ENCODE data around the gene MSANTD2.

The MSANTD2 gene

GRCh38 chr11:124738713-124739478, 61.3 kb downstream of the MSANTD2 start:
- POLR2A ChIA-PET = interaction anchor here (0.6 kb wide), 1 partner anchor 111 kb away, joined by 3 read pairs; no protein-coding TSS in a partner anchor
- no peak for DNase-seq (ENCODE audit: extremely low spot score)
- CTCF ChIA-PET = interaction anchor here (1.0 to 17.5 kb wide), 5 partner anchors 12 to 98 kb away, joined by 3 to 183 read pairs (median 4); partner anchors contain the start of gene ESAM
- TF ChIP-seq, protein P1, sequence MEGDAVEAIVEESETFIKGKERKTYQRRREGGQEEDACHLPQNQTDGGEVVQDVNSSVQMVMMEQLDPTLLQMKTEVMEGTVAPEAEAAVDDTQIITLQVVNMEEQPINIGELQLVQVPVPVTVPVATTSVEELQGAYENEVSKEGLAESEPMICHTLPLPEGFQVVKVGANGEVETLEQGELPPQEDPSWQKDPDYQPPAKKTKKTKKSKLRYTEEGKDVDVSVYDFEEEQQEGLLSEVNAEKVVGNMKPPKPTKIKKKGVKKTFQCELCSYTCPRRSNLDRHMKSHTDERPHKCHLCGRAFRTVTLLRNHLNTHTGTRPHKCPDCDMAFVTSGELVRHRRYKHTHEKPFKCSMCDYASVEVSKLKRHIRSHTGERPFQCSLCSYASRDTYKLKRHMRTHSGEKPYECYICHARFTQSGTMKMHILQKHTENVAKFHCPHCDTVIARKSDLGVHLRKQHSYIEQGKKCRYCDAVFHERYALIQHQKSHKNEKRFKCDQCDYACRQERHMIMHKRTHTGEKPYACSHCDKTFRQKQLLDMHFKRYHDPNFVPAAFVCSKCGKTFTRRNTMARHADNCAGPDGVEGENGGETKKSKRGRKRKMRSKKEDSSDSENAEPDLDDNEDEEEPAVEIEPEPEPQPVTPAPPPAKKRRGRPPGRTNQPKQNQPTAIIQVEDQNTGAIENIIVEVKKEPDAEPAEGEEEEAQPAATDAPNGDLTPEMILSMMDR (IDR thresholded peaks at IDR 0.05; ENCODE audit: control extremely low read depth, extremely low read depth, low read depth, missing control alignments) = no peak

DNA sequence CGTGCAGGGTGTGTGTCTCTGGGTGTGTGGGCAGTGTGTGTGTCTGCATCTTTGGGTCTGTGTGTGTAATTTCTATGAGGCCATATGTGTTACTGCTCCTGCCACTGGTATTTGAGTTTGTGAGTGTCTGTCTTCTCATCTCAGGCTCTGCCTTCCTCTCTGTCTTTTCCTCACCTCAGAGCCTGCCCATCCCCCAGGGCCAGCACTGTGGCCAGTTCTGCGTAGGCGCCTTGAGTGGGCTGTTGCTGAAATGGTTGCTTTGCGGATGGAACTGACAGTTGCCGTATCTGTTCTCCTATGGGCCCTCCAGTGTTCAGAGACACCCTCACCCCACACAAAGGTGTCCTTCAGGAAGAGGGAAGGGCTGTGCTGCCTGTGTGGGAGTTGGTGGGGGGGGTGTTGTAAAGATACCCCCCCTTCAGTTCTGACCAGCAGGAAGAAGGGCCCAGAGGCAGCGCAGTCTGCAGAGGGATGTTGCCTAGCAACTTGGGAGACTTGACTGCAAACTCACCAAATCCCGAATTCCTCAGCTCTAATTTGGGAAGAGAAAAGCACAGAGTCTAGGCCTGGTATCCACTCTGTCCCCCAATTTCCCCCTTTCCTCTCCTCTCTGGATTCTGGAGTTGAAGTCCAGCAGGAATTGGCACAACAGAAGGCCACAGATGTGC, 62.4 kb downstream of the MSANTD2 start:
- ChIA-PET POLR2A (no interaction called here), CTCF (interaction anchor here (1.0 to 2.1 kb wide), 2 partner anchors 8 to 41 kb away, joined by 3 to 11 read pairs; no protein-coding TSS in a partner anchor)
- TF ChIP-seq, protein P1 (IDR thresholded peaks at IDR 0.05; ENCODE audit: control extremely low read depth, extremely low read depth, low read depth, missing control alignments) = no peak
- DNase-seq (ENCODE audit: extremely low spot score) = no peak

GRCh38 chr11:124736736-124737135, 63.5 kb downstream of the MSANTD2 start:
- TF ChIP-seq, protein P1 (IDR thresholded peaks at IDR 0.05; ENCODE audit: control extremely low read depth, extremely low read depth, low read depth, missing control alignments) = no peak
- POLR2A ChIA-PET = interaction anchor here (0.6 kb wide), 1 partner anchor 115 kb away, joined by 3 read pairs; no protein-coding TSS in a partner anchor
- no peak for DNase-seq (ENCODE audit: extremely low spot score)
- CTCF ChIA-PET = interaction anchor here (1.0 to 3.5 kb wide), 3 partner anchors 9 to 42 kb away, joined by 3 to 12 read pairs (median 11); no protein-coding TSS in a partner anchor

DNA sequence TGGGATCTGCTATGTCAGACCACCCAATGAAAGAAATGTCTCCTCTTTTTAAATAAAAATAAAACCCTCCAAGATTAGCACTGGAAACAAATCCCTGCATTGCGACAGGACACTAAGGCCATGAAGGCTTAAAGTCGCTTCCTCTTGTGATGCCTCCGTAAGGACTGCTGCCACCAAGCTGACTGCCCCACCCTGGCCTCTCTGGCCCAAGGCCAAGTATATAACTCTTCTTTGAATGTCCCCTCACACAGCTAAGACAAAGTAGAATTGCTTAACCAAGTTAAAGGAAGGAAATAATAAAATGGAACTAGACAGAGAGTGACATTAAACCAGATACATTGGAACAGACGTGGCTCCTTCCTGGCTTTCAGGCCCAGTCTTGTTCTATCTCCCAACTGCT, 68.0 kb downstream of the MSANTD2 start:
- TF ChIP-seq, protein P1 (IDR thresholded peaks at IDR 0.05; ENCODE audit: control extremely low read depth, extremely low read depth, low read depth, missing control alignments) = no peak
- no peak for DNase-seq (ENCODE audit: extremely low spot score)
- ChIA-PET POLR2A (no interaction called here), CTCF (interaction anchor here (1.6 to 1.9 kb wide), 2 partner anchors 12 to 15 kb away, joined by 5 read pairs; no protein-coding TSS in a partner anchor)

DNA sequence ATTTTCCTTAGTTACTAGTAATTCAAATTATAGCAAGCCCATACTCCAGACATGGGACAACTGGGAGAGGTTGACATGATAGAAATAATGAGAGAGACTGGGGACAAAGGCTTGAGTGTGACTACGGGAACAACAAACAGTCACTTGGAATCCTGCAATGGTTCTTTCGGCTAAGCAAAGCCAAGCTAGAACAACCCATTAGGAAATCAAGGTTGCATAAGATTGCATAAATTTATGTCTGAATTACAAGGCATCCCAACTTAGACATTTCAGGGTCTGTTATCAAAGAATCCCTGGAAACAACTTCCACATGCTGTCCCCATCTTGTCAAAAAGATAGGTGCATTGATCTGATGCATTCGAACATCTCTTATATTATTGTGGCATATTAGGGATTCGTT, 70.6 kb downstream of the MSANTD2 start:
- DNase-seq (ENCODE audit: extremely low spot score) = no peak

DNA sequence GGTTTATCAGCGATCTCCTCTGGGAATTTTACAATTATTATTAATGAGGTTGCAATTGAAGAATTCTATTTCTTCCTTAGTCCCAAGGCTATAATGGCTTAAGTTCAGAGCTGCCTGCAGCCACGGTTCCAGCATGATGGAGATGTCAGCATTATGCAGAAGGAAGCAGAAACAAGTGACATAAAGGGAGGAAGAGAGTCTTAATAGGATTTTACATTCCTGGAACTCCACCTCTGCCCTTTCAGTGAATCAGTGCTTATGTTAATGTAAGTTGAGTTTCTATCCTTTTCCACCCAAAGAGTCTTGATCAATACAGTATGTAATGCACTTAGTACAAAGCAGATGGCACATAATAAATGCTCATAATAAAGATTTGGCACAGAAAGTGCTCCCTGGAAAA, 72.1 kb downstream of the MSANTD2 start:
- CTCF ChIA-PET = no interaction called here
- TF ChIP-seq, protein P1 (IDR thresholded peaks at IDR 0.05; ENCODE audit: control extremely low read depth, extremely low read depth, low read depth, missing control alignments) = no peak
- no peak for DNase-seq (ENCODE audit: extremely low spot score)
- POLR2A ChIA-PET = no interaction called here

More for the DNA sequence above, 70.6 kb downstream of the MSANTD2 start:
- TF ChIP-seq, protein P1 (IDR thresholded peaks at IDR 0.05; ENCODE audit: control extremely low read depth, extremely low read depth, low read depth, missing control alignments) = no peak
- ChIA-PET CTCF (interaction anchor here (1.7 kb wide), 1 partner anchor 17 kb away, joined by 4 read pairs; no protein-coding TSS in a partner anchor), POLR2A (no interaction called here)

Data from GM10248 (cell line).